NB4 (cell line): ENCODE results near the gene SLCO2B1.

Source experiments
- MAX ChIP-seq: IDR thresholded peaks from 2 replicates; pipeline ENCODE4 v1.6.1; 2011; ENCODE audit warnings: low read depth, low read length
- MYC ChIP-seq: IDR thresholded peaks from 2 replicates; pipeline ENCODE4 v1.6.1; 2011; ENCODE audit warnings: low read depth, low read length
- POLR2A ChIP-seq: IDR thresholded peaks from 2 replicates; pipeline ENCODE4 v1.6.1; 2011; ENCODE audit warnings: mild to moderate bottlenecking; ENCODE audit not compliant: insufficient read length; ENCODE audit errors: extremely low read depth
- TF ChIP-seq, protein P1 (sequence below): IDR thresholded peaks from one replicate; pipeline ENCODE4 v1.5.1; 2012; ENCODE audit warnings: low read depth, low read length

DNA sequence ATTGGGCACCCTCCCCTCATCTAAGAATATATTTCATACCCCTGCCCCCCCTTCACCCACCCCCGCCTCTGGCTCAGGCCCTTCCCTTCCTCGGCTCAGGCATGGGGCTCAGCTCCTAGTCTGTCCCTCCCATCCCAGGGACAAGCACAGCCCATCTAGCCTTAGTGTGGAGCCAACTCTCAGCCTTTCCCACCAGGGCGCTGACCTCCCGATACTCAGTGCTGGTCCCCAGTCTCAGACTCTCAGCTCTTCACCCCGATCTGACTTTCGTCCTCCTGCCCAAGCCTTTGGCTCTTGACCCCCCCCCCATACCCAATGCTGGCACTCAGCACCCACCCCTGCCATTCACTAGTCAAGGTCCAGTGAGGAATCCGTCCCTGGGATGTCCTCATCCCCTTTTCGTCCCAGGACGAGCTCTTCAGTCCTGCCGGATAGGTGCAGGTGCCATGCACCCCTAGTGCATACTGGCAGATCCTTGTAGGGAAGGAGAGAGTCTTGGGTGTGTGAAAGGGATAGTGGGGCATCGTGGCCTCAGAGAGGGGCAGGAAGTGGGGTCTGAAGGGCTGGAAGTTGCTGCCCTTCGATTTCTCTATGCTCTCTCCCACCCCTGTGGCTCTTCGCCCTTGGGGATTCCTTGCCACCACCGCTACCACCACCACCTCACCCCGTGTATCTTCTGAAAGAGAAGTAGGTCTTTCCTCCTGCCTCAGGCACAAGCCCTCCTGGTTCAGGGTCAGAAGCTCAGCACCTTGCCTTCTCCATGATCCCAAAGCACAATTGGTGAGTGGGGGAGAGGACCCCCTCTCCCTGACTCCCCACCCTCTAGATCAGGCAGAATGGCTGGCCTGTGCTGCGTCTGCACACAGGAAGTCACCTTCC lies 92.1 kb downstream of the SLCO2B1 start:
- TF ChIP-seq POLR2A (no peak), MAX (no peak), MYC (no peak)
- TF ChIP-seq, protein P1, sequence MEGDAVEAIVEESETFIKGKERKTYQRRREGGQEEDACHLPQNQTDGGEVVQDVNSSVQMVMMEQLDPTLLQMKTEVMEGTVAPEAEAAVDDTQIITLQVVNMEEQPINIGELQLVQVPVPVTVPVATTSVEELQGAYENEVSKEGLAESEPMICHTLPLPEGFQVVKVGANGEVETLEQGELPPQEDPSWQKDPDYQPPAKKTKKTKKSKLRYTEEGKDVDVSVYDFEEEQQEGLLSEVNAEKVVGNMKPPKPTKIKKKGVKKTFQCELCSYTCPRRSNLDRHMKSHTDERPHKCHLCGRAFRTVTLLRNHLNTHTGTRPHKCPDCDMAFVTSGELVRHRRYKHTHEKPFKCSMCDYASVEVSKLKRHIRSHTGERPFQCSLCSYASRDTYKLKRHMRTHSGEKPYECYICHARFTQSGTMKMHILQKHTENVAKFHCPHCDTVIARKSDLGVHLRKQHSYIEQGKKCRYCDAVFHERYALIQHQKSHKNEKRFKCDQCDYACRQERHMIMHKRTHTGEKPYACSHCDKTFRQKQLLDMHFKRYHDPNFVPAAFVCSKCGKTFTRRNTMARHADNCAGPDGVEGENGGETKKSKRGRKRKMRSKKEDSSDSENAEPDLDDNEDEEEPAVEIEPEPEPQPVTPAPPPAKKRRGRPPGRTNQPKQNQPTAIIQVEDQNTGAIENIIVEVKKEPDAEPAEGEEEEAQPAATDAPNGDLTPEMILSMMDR, result no peak
